ENCODE results near the gene ARHGDIB. TPM values are rescaled to one million over a fixed set of nuclear protein-coding genes. Genes with fewer than 3 reads are reported as not detected.

The ARHGDIB gene
- total and polyA plus RNA-seq, 2 of the 13 experiments (the other 11 are each of a cell fraction or from before 2014, with no cell fraction given) = 0.11 to 0.87 TPM

- WGBS (ENCODE audit: low lambda C conversion rate) = 26% methylated on average over 7 of the region's 7 CpGs
- H3K27ac ChIP-seq (ENCODE audit: extremely low read length, insufficient read depth, low read length) = no peak overlapping the region
- TF ChIP-seq ZNF558 (CRISPR knock-in tag; IDR thresholded peaks at IDR 0.05; ENCODE audit: borderline replicate concordance) (no peak), ZNF740 (CRISPR knock-in tag; IDR thresholded peaks at IDR 0.05) (no peak), CTCF (CRISPR knock-in tag; IDR thresholded peaks at IDR 0.05) (peak; percentile 49), SMC3 (IDR thresholded peaks at IDR 0.05; ENCODE audit: low read length) (peak; percentile 12; the same call in 1 of the 2 replicates), CHD2 (IDR thresholded peaks at IDR 0.05; ENCODE audit: low read depth, low read length) (no peak), MNT (IDR thresholded peaks at IDR 0.05) (no peak), ZSCAN5A (CRISPR knock-in tag; IDR thresholded peaks at IDR 0.05; ENCODE audit: borderline replicate concordance) (no peak), TBX3 (IDR thresholded peaks at IDR 0.05; ENCODE audit: borderline replicate concordance) (no peak), IKZF5 (CRISPR knock-in tag; IDR thresholded peaks at IDR 0.05) (no peak), CENPT (CRISPR knock-in tag; IDR thresholded peaks at IDR 0.05; ENCODE audit: low read depth) (no peak), IKZF1 (IDR thresholded peaks at IDR 0.05) (no peak), ATF4 (CRISPR knock-in tag; IDR thresholded peaks at IDR 0.05) (no peak), GPBP1L1 (CRISPR knock-in tag; IDR thresholded peaks at IDR 0.05) (no peak), ZNF225 (CRISPR knock-in tag; IDR thresholded peaks at IDR 0.05) (no peak), STAG1 (CRISPR knock-in tag; IDR thresholded peaks at IDR 0.05) (peak; percentile 49)
These were observed 68.5 kb downstream of the ARHGDIB start for GRCh38 chr12:14892726-14893505.

More at GRCh38 chr12:14892726-14893505, 68.5 kb downstream of the ARHGDIB start:
- Histone ChIP-seq H3K79me2 (ENCODE audit: insufficient read depth, low read length) (no peaks in the 10 kb centered on the region), H4K20me1 (ENCODE audit: insufficient read depth, low read length) (no peaks in the 10 kb centered on the region), H3K36me3 (replicated peaks in 1 of 2; ENCODE audit: control insufficient read depth in 1 of 2, insufficient read depth in 2 of 2, low read length in 2 of 2) (no peaks in the 10 kb centered on the region), H3K27me3 (ENCODE audit: control insufficient read depth in 1 of 2, insufficient read depth in 2 of 2, low read length in 2 of 2) (no peaks in the 10 kb centered on the region), H3K4me3 (replicated peaks in 1 of 3; ENCODE audit: insufficient read depth in 1 of 3, low read depth in 2 of 3, low read length in 3 of 3) (no peak overlapping the region), H2AFZ (ENCODE audit: low read length) (no peak overlapping the region), H3K9me3 (ENCODE audit: low read length) (no peaks in the 10 kb centered on the region), H3K4me2 (ENCODE audit: low read depth, low read length) (no peak overlapping the region), H3K9ac (ENCODE audit: insufficient read depth, low read depth, low read length) (no peak overlapping the region), H3K4me1 (ENCODE audit: insufficient read depth, low read length) (no peaks in the 10 kb centered on the region)
- intact Hi-C loops (cut with micrococcal nuclease; ENCODE audit: unreplicated experiment) = loop anchor here (2.0 kb wide), 1 partner anchor 48 kb away; no protein-coding TSS in a partner anchor
- CTCF ChIA-PET (ENCODE audit: low intra/inter-chr PET ratio, low total read pairs) = no interaction called here
- POLR2A ChIA-PET = no interaction called here
- FAIRE-seq (peak; percentile 46), DNase-seq (ENCODE audit: low spot score) (peak; percentile 5), ATAC-seq (peak; percentile 81)
- in situ Hi-C loops (cut with HindIII; ENCODE audit: extremely low pct_ligation_motif_present, low pct_unique_long_range_greater_than_20kb) = no loop called here
- no TSS peak for BruUV-seq (replicated peaks)

Measured in HepG2 (cell line).